K562 (cell line): ENCODE measurements around the gene FAM50A. TPM values are rescaled to one million over a fixed set of nuclear protein-coding genes. Genes with fewer than 3 reads are reported as not detected.

ENCODE experiments used
- ATAC-seq: fragments of 200-7000 bp; cut with Tn5 transposase; 3 replicates; pipeline ENCODE4 v1.9.1; 2020; ENCODE audit warnings: moderate library complexity
- BruUV-seq: library from RNA; stranded (reverse); fragments of 400-500 nt; replicated peaks from 2 replicates; lab custom pipeline; 2021; lab: Mats Ljungman, UMichigan
- CTCF ChIA-PET: fragments of 300-600 bp; formaldehyde crosslinking; extraction: SDS; loops from one replicate; lab custom pipeline; 2021; ENCODE audit warnings: low intra/inter-chr PET ratio; lab: Yijun Ruan, JAX
- POLR2A ChIA-PET: fragments of 300-600, 350-650 bp; sonication (Branson Sonifier 250); formaldehyde crosslinking; extraction: SDS; loops from one replicate; lab custom pipeline; 2021; ENCODE audit warnings: antibody characterized with exemption, inconsistent platforms; lab: Yijun Ruan, JAX
- DNase-seq, 4 experiments: peaks; one replicate each; pipeline versions ENCODE4 v3.0.0 to v3.0.0-alpha.2; 2011 to 2018; ENCODE audit warnings: low spot score in 3 of 4, mixed read lengths in 3 of 4; ENCODE audit errors: extremely low read depth in 1 of 4
- FAIRE-seq: peaks from 2 replicates; lab custom pipeline; 2011; peaks lifted over from hg19 to GRCh38; lab: Jason Lieb, UNC
- H2AFZ ChIP-seq: 2 replicates; pipeline ENCODE4 v1.6.0; 2011; ENCODE audit warnings: low read depth, low read length, control low read depth, inconsistent platforms
- H3K27ac ChIP-seq: fragments of 200-600 bp; 3 replicates; pipeline ENCODE4 v1.8.0; 2011; ENCODE audit warnings: low read depth, mild to moderate bottlenecking, control low read depth, inconsistent platforms, low read length, moderate library complexity, mixed read lengths; ENCODE audit errors: extremely low read depth
- H3K27me3 ChIP-seq, 2 experiments: fragments of 300-600 bp in 1 of 2; 2 replicates in 1 of 2; 3 replicates in 1 of 2; pipeline versions ENCODE4 v1.6.0 to v1.8.0; 2011; ENCODE audit warnings: inconsistent platforms in 2 of 2, low read length in 2 of 2, mild to moderate bottlenecking in 1 of 2, mixed read lengths in 1 of 2, moderate library complexity in 1 of 2; ENCODE audit not compliant: control insufficient read depth in 2 of 2, insufficient read depth in 2 of 2
- H3K36me3 ChIP-seq: fragments of 300-600 bp; 3 replicates; pipeline ENCODE4 v1.8.0; 2011; ENCODE audit warnings: mild to moderate bottlenecking, low read length, inconsistent platforms; ENCODE audit not compliant: control insufficient read depth, insufficient read depth
- H3K4me1 ChIP-seq, 2 experiments: fragments of 200-600 bp in 1 of 2; replicated peaks in 1 of 2; 2 replicates in 1 of 2; 3 replicates in 1 of 2; pipeline versions ENCODE4 v1.5.1 to v1.8.0; 2011; ENCODE audit warnings: inconsistent platforms in 2 of 2, low read length in 2 of 2, mild to moderate bottlenecking in 1 of 2, mixed read lengths in 1 of 2, moderate library complexity in 1 of 2; ENCODE audit not compliant: control insufficient read depth in 2 of 2, insufficient read depth in 2 of 2
- H3K4me2 ChIP-seq: 2 replicates; pipeline ENCODE4 v1.6.1; 2011; ENCODE audit warnings: low read length, control low read depth, inconsistent platforms, mixed read lengths; ENCODE audit not compliant: insufficient read depth
- H3K4me3 ChIP-seq: fragments of 200-600 bp; sonication (generic), shearing (Covaris generic); 2 replicates; pipeline ENCODE4 v1.5.1; 2016; ENCODE audit warnings: control low read depth, inconsistent platforms
- H3K79me2 ChIP-seq: fragments of 200-600 bp; 3 replicates; pipeline ENCODE4 v1.8.0; 2011; ENCODE audit warnings: low read length, inconsistent platforms; ENCODE audit not compliant: control insufficient read depth, insufficient read depth
- H3K9ac ChIP-seq, 2 experiments: 2 replicates each; pipeline versions ENCODE4 v1.6.0 to v1.6.1; 2011; ENCODE audit warnings: low read depth in 2 of 2, low read length in 2 of 2, control low read depth in 1 of 2, inconsistent platforms in 1 of 2, mild to moderate bottlenecking in 1 of 2, mixed read lengths in 1 of 2; ENCODE audit not compliant: insufficient read depth in 1 of 2
- H3K9me1 ChIP-seq: one replicate; pipeline ENCODE4 v1.6.0; 2011; ENCODE audit warnings: inconsistent platforms, mild to moderate bottlenecking, low read length, moderate library complexity; ENCODE audit not compliant: control insufficient read depth, insufficient read depth
- H3K9me3 ChIP-seq: replicated peaks from 2 replicates; pipeline ENCODE4 v1.5.1; 2011; ENCODE audit warnings: low read depth, low read length, inconsistent platforms; ENCODE audit not compliant: control insufficient read depth, insufficient read depth
- H4K20me1 ChIP-seq: replicated peaks from 2 replicates; pipeline ENCODE4 v1.6.1; 2011; ENCODE audit warnings: low read length, inconsistent platforms, mixed read lengths; ENCODE audit not compliant: control insufficient read depth, insufficient read depth
- BACH1 ChIP-seq: fragments of 200-800 bp; sonication (Bioruptor generic); IDR thresholded peaks from 2 replicates; pipeline ENCODE4 v1.6.1; 2016; ENCODE audit warnings: missing genetic modification characterization, missing compliant biosample characterization
- CBX1 ChIP-seq: sonication (generic); IDR thresholded peaks from 2 replicates; pipeline ENCODE4 v1.6.1; 2016; ENCODE audit warnings: antibody characterized with exemption, low read depth, mild to moderate bottlenecking
- ELF1 ChIP-seq: fragments of 200-800 bp; sonication (Bioruptor generic); IDR thresholded peaks from 2 replicates; pipeline ENCODE4 v1.6.1; 2016; ENCODE audit warnings: missing genetic modification characterization, missing compliant biosample characterization
- ERF ChIP-seq: fragments of 450-650 bp; formaldehyde crosslinking; IDR thresholded peaks from 2 replicates; pipeline ENCODE4 v1.4.0; 2020; ENCODE audit warnings: mild to moderate bottlenecking, mixed read lengths
- ESRRB ChIP-seq: fragments of 250-450 bp; sonication (Bioruptor Pico); IDR thresholded peaks from 2 replicates; pipeline ENCODE4 v1.5.0; 2020; ENCODE audit warnings: mild to moderate bottlenecking, moderate library complexity, borderline replicate concordance
- RCOR1 ChIP-seq, 2 experiments: IDR thresholded peaks; 2 replicates each; pipeline ENCODE4 v1.6.1; 2012; ENCODE audit warnings: low read depth in 2 of 2, low read length in 2 of 2, borderline replicate concordance in 1 of 2, improper control_type of control experiment in 1 of 2
- SETDB1 ChIP-seq: IDR thresholded peaks from one replicate; pipeline ENCODE4 v1.6.1; 2012; ENCODE audit warnings: low read length, control low read depth, inconsistent platforms
- TCF7 ChIP-seq: sonication (generic); IDR thresholded peaks from 2 replicates; pipeline ENCODE4 v1.6.1; 2016; ENCODE audit warnings: antibody characterized with exemption, borderline replicate concordance
- ZNF41 ChIP-seq: fragments of 250-450 bp; sonication (Bioruptor Pico); conservative IDR thresholded peaks from 2 replicates; pipeline ENCODE4 v1.4.0; 2020; ENCODE audit warnings: mild to moderate bottlenecking
- WGBS: fragments of 100-300 bp; shearing (Covaris generic); methylation state at CpG from one replicate; pipeline ENCODE4 v1.1.6; 2016; ENCODE audit warnings: low coverage, mixed read lengths; ENCODE audit not compliant: insufficient coverage; ENCODE audit errors: missing lambda C conversion rate; 5-methylcytosine and 5-hydroxymethylcytosine counted together
- in situ Hi-C: fragments of 300-500 bp; cut with MboI; formaldehyde crosslinking; loops from 4 replicates; pipeline ENCODE4 v1.15.0; 2018; ENCODE audit warnings: inconsistent platforms, mixed read lengths
- intact Hi-C: fragments of 100-400 bp; cut with micrococcal nuclease; formaldehyde crosslinking; loops from 2 replicates; pipeline ENCODE4 v1.14.2; 2022
- polyA plus RNA-seq, 8 experiments: library from polyadenylated mRNA; depleted of rRNA in 4 of 8; stranded (reverse) in 5 of 8; unstranded in 3 of 8; fragments of >200 nt; fragmentation: Nextera tagmentation in 2 of 8; fragmentation: Illumina TruSeq in 1 of 8; extraction: Ambion mirVana in 2 of 8; extraction: Trizol in 1 of 8; gene quantifications; 2 replicates each; pipeline versions ENCODE4 v1.2.1 to v1.2.3, GENCODE V29; 2011 to 2014; ENCODE audit warnings: inconsistent platforms in 1 of 8, missing spikeins in 1 of 8
- total RNA-seq, 7 experiments: library from RNA; depleted of rRNA in 6 of 7; stranded (reverse); fragments of >200 nt in 6 of 7; fragmentation: Illumina TruSeq in 2 of 7; extraction: Trizol in 2 of 7; gene quantifications; 2 replicates each; pipeline versions ENCODE4 v1.2.1 to v1.2.3, GENCODE V29; 2011 to 2021; ENCODE audit warnings: low replicate concordance in 1 of 7
- TF ChIP-seq, protein P1 (sequence below), 2 experiments: IDR thresholded peaks; 2 replicates each; pipeline ENCODE4 v1.6.1; 2012; ENCODE audit warnings: improper control_type of control experiment in 2 of 2, low read depth in 2 of 2, low read length in 2 of 2, borderline replicate concordance in 1 of 2
- TF ChIP-seq, protein P2 (sequence below): fragments of 450-650 bp; conservative IDR thresholded peaks from 2 replicates; pipeline ENCODE4 v1.6.1; 2016; ENCODE audit warnings: missing genetic modification characterization, low read depth, mild to moderate bottlenecking, control low read depth, missing compliant biosample characterization
- TF ChIP-seq, protein P3 (sequence below): fragments of 250-450 bp; sonication (Bioruptor Pico); IDR thresholded peaks from 2 replicates; pipeline ENCODE4 v1.4.0; 2020

Gene FAM50A
- total and polyA plus RNA-seq, 9 of the 15 experiments (the other 6 are each of a cell fraction or from before 2014, with no cell fraction given) = 4.4 to 114 (median 67.3) TPM

DNA sequence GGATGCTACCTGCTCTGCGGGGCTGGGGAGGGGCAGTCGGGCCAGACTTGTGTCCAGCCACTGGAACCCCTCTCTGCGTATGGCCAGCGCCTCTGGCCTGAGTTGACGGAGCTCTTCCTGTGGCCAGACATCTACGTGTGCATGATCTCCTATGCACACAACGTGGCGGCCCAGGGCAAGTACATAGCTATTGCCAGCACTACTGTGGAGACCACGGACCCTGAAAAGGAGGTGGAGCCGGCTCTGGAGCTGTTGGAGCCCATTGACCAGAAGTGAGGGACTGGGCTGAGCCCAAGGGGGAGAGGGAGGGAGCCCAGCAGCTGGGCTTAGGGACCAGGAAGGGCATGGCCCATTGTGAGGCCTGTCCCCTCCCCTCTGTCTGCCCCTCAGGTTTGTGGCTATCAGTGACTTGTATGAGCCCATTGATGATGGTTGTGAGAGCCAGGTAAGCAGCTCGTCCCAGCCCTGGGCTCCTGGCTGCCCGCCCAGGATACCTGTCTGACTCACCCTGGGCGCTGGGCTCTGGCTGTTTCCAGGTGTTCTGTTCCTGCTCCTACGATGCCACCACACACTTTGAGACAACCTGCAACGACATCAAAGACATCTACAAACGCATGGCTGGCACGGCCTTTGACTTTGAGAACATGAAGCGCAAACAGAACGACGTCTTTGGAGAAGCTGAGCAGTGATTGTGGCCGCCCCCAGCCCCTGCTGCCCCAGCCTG is 1.8 kb upstream of the FAM50A start:
- DNase-seq (no peak), ATAC-seq (no peak), FAIRE-seq (no peak)
- Histone ChIP-seq H3K27ac (no peak overlapping the region), H3K9me1 (peaks cover 3% of the 10 kb centered on the region), H2AFZ (no peak overlapping the region), H3K27me3 (no peaks in the 10 kb centered on the region), H3K9me3 (no peaks in the 10 kb centered on the region), H3K9ac (no peak overlapping the region; a peak in 1 of 4 replicates), H3K4me2 (no peak overlapping the region), H3K36me3 (peaks cover 59% of the 10 kb centered on the region; the same call in 2 of the 3 replicates), H4K20me1 (peaks cover 5% of the 10 kb centered on the region; the same call in 1 of the 2 replicates), H3K79me2 (peaks cover 38% of the 10 kb centered on the region), H3K4me1 (peaks cover 11 to 53% of the 10 kb centered on the region in 2 experiments; a peak in 4 of 5 replicates), H3K4me3 (no peak overlapping the region)
- intact Hi-C loops (no loop called here), in situ Hi-C loops (no loop called here)
- TSS peak; percentile 25 for BruUV-seq
- WGBS = 82% methylated on average over 14 of the region's 21 CpGs
- CTCF ChIA-PET = no interaction called here
- POLR2A ChIA-PET = interaction anchor here (0.8 to 1.6 kb wide), 2 partner anchors 10 to 41 kb away, joined by 5 to 6 read pairs; no protein-coding TSS in a partner anchor
- TF ChIP-seq, protein P1, sequence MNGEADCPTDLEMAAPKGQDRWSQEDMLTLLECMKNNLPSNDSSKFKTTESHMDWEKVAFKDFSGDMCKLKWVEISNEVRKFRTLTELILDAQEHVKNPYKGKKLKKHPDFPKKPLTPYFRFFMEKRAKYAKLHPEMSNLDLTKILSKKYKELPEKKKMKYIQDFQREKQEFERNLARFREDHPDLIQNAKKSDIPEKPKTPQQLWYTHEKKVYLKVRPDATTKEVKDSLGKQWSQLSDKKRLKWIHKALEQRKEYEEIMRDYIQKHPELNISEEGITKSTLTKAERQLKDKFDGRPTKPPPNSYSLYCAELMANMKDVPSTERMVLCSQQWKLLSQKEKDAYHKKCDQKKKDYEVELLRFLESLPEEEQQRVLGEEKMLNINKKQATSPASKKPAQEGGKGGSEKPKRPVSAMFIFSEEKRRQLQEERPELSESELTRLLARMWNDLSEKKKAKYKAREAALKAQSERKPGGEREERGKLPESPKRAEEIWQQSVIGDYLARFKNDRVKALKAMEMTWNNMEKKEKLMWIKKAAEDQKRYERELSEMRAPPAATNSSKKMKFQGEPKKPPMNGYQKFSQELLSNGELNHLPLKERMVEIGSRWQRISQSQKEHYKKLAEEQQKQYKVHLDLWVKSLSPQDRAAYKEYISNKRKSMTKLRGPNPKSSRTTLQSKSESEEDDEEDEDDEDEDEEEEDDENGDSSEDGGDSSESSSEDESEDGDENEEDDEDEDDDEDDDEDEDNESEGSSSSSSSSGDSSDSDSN (IDR thresholded peaks at IDR 0.05; ENCODE audit: borderline replicate concordance in 1 of 2, low read depth in 2 of 2, low read length in 2 of 2) = no peak
- no peak for TF ChIP-seq ELF1
- no peak for TF ChIP-seq TCF7
- TF ChIP-seq ESRRB (CRISPR knock-in tag) = no peak
- no peak for TF ChIP-seq SETDB1
- TF ChIP-seq, protein P2, sequence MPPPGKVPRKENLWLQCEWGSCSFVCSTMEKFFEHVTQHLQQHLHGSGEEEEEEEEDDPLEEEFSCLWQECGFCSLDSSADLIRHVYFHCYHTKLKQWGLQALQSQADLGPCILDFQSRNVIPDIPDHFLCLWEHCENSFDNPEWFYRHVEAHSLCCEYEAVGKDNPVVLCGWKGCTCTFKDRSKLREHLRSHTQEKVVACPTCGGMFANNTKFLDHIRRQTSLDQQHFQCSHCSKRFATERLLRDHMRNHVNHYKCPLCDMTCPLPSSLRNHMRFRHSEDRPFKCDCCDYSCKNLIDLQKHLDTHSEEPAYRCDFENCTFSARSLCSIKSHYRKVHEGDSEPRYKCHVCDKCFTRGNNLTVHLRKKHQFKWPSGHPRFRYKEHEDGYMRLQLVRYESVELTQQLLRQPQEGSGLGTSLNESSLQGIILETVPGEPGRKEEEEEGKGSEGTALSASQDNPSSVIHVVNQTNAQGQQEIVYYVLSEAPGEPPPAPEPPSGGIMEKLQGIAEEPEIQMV = no peak
- no peak for TF ChIP-seq ZNF41 (CRISPR knock-in tag)
- no peak for TF ChIP-seq BACH1
- TF ChIP-seq CBX1 = no peak
- TF ChIP-seq ERF (CRISPR knock-in tag) = no peak
- TF ChIP-seq, protein P3, sequence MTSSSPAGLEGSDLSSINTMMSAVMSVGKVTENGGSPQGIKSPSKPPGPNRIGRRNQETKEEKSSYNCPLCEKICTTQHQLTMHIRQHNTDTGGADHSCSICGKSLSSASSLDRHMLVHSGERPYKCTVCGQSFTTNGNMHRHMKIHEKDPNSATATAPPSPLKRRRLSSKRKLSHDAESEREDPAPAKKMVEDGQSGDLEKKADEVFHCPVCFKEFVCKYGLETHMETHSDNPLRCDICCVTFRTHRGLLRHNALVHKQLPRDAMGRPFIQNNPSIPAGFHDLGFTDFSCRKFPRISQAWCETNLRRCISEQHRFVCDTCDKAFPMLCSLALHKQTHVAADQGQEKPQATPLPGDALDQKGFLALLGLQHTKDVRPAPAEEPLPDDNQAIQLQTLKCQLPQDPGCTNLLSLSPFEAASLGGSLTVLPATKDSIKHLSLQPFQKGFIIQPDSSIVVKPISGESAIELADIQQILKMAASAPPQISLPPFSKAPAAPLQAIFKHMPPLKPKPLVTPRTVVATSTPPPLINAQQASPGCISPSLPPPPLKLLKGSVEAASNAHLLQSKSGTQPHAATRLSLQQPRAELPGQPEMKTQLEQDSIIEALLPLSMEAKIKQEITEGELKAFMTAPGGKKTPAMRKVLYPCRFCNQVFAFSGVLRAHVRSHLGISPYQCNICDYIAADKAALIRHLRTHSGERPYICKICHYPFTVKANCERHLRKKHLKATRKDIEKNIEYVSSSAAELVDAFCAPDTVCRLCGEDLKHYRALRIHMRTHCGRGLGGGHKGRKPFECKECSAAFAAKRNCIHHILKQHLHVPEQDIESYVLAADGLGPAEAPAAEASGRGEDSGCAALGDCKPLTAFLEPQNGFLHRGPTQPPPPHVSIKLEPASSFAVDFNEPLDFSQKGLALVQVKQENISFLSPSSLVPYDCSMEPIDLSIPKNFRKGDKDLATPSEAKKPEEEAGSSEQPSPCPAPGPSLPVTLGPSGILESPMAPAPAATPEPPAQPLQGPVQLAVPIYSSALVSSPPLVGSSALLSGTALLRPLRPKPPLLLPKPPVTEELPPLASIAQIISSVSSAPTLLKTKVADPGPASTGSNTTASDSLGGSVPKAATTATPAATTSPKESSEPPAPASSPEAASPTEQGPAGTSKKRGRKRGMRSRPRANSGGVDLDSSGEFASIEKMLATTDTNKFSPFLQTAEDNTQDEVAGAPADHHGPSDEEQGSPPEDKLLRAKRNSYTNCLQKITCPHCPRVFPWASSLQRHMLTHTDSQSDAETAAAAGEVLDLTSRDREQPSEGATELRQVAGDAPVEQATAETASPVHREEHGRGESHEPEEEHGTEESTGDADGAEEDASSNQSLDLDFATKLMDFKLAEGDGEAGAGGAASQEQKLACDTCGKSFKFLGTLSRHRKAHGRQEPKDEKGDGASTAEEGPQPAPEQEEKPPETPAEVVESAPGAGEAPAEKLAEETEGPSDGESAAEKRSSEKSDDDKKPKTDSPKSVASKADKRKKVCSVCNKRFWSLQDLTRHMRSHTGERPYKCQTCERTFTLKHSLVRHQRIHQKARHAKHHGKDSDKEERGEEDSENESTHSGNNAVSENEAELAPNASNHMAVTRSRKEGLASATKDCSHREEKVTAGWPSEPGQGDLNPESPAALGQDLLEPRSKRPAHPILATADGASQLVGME (CRISPR knock-in tag) = no peak
- no peak for TF ChIP-seq RCOR1 (IDR thresholded peaks at IDR 0.05; ENCODE audit: borderline replicate concordance in 1 of 2, low read depth in 2 of 2, low read length in 2 of 2)
